ENCODE measurements around the gene DUSP2.

The DUSP2 gene

DNA sequence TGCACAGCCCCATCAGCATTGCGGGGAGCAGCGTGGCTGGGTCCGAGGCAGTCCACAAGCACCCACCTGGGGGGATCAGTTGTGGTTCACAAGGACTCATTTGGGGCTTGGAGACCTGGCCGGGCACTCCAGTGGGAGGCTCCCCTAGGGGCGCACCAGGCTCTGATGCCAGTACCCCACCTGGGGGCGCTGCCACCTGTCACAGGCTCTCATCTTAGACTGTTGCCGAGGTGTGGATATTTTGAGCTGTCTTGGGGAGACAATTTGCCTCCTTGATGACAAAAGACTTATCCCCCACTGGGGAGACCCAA, 31.9 kb downstream of the DUSP2 start:
- peak; percentile 26 to 32 for DNase-seq

GRCh38 chr2:96112501-96113366, 32.5 kb downstream of the DUSP2 start:
- DNase-seq, result no peak

DNA sequence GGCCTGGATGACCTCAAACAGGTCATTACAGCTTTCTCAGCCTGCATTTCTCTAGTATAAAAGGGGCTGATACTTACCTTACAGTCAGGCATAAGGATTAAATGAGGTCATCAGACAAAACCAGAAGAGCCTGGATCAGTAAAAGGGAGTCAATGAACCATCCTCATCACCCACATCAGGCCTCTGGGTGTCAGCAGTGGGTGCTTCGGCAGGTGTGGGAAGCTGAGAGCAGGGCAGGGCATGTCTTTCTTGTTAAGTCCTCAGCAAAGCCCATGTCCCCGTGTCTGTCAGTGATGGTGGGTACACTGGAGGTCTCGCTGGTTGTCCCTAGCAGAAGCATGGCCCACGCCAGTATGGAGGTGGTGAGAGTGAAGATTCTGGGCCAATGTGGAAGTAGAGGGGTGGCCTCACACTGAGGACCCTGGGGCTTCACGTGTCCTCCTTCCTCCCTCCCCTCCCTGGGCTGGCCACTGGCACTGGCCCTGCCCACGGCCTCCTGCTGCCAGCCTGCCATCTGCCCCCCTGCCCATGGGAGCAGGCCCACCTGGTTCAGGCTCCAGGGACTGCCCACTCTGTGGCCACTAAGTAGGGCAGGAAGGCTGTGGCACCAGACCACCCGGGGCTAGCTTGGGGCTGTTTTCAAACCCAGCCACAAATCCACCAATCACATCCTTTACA, 33.3 kb downstream of the DUSP2 start:
- DNase-seq, result no peak

DNA sequence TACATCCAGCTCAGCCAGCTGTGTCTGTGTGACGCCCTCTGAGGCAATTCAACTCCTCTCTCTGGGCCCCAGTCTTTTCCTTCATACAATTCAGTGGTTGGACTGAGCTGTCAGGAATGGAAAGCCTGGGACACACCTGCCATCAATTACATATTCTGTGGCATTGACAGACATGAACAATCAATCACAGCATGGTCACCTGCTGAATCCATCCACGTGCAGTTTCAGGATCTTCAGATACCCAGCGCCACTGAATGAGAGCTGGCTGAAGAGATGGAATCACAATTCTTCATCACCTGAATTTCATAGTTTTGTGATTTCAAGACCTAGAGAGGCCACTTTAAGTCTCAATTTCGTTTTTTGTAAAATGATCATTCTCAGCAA, 34.0 kb downstream of the DUSP2 start:
- no peak for DNase-seq

- no peak for DNase-seq
Observed at GRCh38 chr2:96110621-96111256, 34.5 kb downstream of the DUSP2 start.

DNA sequence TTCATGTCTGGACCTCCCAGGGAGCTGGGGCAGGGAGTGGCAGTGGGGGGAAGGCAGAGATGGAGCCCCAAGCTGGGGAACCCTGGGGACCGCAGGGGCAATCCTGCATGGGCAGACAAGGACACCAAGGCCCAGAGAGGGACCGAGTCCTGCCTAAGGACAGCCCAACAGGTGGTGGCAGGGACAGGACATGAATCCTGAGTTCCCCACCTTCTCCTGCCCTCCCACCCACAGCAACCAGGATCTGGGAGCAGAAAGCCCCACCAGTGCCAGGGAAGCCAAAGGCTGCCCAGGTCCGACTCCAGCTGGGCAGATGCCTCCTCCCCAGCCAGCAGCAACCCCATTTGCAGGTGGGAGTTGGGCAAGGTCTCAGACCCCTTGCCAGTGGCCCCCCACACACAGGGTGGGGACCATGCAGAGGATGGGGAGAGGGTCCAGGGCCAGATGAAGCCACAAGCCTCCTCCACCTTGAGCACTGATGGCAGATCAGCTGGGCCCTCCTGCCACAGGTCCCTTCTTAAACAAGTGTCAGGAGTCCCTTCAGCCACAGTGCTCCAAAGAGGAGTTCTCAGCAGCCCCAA, 35.2 kb downstream of the DUSP2 start:
- DNase-seq, result no peak

DNA sequence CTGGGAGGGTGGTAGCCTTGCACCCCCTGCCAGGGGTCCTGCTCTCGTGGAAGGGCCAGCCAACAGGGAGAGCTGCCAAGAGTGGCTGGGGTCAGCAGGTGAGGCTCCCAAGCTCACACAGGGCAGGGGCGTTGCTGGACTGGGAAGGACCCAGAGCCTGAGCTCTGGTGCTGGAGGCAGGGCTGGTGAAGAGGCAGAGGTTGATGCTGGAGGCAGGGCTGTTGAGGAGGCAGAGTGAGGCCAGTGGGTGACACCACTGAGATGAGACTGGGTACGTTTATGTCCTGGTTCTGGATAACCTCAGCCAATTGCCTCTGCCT, 35.9 kb downstream of the DUSP2 start:
- DNase-seq, result no peak

GRCh38 chr2:96108541-96109360, 36.5 kb downstream of the DUSP2 start:
- DNase-seq, result no peak

DNA sequence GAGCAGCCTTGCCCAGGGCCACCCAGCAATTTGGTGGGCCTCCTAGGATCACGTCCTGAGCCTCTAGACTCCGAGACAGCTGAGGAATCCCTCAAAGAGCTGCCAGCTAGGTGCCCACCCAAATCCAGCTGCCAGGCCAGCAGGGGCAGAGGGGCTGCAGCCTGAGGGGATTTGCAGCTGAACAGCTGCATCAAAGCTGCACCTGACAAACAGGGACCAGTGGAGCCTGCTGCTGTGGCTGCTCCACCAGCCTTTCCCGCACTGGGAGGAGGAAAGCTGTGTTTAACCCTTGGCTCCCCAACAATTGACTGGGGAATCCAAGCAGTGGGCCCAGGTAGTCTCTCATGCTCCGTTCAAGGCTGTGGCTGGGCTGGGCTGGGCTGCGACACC, 37.1 kb downstream of the DUSP2 start:
- no peak for DNase-seq

GRCh38 chr2:96107708-96108065, 37.6 kb downstream of the DUSP2 start:
- no peak for DNase-seq

DNA sequence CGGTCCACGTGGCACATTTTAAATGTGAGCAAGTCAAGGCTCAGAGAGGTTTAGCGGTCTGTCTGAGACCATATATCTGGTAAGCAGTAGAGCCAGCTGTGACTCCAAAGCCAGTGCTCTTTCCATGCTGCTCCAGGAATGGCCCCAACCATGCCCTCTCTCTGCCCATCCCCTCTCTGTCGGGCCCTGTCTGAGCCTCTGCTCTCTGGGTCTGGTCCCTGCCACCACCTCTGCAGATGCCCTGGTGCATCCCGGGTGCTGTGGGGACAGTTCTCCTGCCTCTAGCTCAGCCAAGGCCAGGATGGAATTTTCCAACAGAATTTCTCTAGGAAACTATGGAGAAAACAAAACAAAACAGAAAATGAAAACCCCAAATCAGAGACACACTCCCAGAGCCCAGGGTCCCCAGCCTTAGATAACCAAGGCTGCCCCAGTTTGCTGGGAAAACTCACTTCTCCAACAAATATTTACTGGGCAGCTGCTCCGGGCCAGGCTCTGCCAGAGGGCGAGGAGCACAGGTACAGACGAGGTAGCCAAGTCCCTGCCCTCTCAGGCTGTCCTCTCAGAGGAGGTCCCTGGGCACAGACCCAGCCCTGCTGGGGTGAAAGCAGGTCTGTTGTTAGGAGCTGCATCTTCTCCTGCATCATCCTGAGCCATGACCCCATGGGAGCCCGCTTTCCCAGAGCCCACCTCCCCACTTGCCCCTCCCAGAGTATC, 38.1 kb downstream of the DUSP2 start:
- no peak for DNase-seq

- DNase-seq, result no peak
Observed at GRCh38 chr2:96105994-96106715, 39.1 kb downstream of the DUSP2 start.

- no peak for DNase-seq
Observed at GRCh38 chr2:96105152-96105915, 39.9 kb downstream of the DUSP2 start.

GRCh38 chr2:96104487-96104861, 40.8 kb downstream of the DUSP2 start:
- DNase-seq, result no peak

GRCh38 chr2:96103761-96104486, 41.3 kb downstream of the DUSP2 start:
- no peak for DNase-seq

DNA sequence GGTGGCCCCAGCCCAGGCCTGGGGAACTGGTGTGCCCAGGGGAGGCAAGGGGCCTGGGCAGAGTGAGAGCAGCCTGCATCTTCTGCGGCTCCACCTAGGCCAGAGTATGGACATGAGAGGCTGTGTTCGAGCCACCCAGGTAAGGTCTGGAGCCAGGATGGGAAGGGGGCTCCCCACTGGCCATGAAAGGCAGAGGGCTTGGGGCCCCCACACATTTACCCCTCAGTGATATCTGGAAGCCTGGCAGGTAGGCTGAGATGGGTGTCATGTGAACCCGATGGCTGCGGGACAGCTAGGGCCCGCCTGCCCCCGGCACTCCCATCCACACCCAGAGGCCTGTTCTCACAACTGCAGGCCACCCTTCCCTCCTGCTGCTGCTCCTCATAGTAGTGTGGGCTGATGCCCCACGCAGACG, 42.0 kb downstream of the DUSP2 start:
- DNase-seq, result no peak

DNA sequence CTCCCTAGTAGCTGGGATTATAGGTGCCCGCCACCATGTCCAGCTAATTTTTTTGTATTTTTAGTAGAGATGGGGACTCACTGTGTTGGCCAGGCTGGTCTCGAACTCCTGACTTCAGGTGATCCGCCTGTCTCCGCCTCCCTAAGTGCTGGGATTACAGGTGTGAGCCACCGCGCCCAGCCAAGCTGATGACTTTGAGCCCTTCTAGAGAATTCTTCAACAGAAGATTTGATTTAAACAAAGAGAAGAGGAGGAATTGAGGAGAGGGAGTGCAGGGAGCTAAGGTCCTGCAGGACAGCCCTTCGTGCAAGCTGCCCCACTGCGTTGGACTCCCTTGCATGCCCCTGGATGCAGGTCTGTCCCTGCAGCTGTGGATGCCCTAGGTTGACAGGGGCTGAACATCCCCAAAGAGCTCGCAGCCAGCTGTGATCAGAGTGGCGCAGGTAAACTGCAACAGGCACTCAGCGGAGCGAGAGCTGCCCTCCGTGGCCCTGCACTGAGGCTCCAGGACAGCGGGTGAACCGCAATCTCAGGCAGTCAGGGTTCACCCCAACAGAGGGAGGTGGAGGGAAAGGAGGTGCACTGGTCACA, 42.5 kb downstream of the DUSP2 start:
- no peak for DNase-seq

GRCh38 chr2:96100893-96101304, 44.3 kb downstream of the DUSP2 start:
- DNase-seq, result no peak

- no peak for DNase-seq
Observed at GRCh38 chr2:96099861-96100798, 45.1 kb downstream of the DUSP2 start.

All from activated CD4-positive, alpha-beta T cell treated with anti-CD3 and anti-CD28 coated beads, Interleukin-2, amount 50 U/mL, for 48 hours (primary cell).